Body of pancreas (tissue), 4 donors: ENCODE data around the gene CBX6. TPM values are rescaled to one million over a fixed set of nuclear protein-coding genes. Genes with fewer than 3 reads are reported as not detected.

ENCODE experiments used
- ATAC-seq: fragments of 150-250 bp; one replicate; pipeline ENCODE4 v1.9.1; 2016
- DNase-seq, 4 donors: peaks; one replicate each; pipeline ENCODE4 v3.0.0-alpha.2; 2019
- H3K27ac ChIP-seq, 4 donors: fragments of 200-600 bp; sonication (generic); 1 replicate in 3 of 4; 2 replicates in 1 of 4; pipeline versions ENCODE4 v1.5.1 to v1.6.1; 2016 to 2019; ENCODE audit warnings: mild to moderate bottlenecking in 1 of 4, mixed read lengths in 1 of 4, moderate library complexity in 1 of 4
- H3K27me3 ChIP-seq, 2 donors: fragments of 200-600 bp; sonication (generic); one replicate each; pipeline ENCODE4 v1.6.0; 2016; ENCODE audit warnings: mild to moderate bottlenecking in 1 of 2
- H3K36me3 ChIP-seq, 2 donors: fragments of 200-600 bp; sonication (generic); replicated peaks in 1 of 2; 2 replicates each; pipeline ENCODE4 v1.5.1; 2016; ENCODE audit warnings: low read depth in 2 of 2; ENCODE audit not compliant: insufficient read depth in 1 of 2
- H3K4me1 ChIP-seq: fragments of 200-600 bp; sonication (generic); one replicate; pipeline ENCODE4 v1.6.0; 2016
- H3K4me3 ChIP-seq, 2 donors: fragments of 200-600 bp; sonication (generic); 1 replicate in 1 of 2; 2 replicates in 1 of 2; pipeline ENCODE4 v1.5.1; 2016 to 2019
- H3K9me3 ChIP-seq, 3 donors: fragments of 200-600 bp; sonication (generic); 1 replicate in 2 of 3; 2 replicates in 1 of 3; pipeline ENCODE4 v1.5.1; 2016
- POLR2A ChIP-seq, 3 donors: fragments of 450-650 bp; IDR thresholded peaks; one replicate each; pipeline ENCODE4 v1.6.1; 2016; ENCODE audit warnings: antibody characterized with exemption in 3 of 3, mild to moderate bottlenecking in 2 of 3
- WGBS, 2 donors: methylation state at CpG; one replicate each; pipeline ENCODE4 v1.1.5; 2017; 5-methylcytosine and 5-hydroxymethylcytosine counted together
- intact Hi-C: fragments of 100-400 bp; cut with DNase I; formaldehyde crosslinking; loops from one replicate; pipeline ENCODE4 v1.15.1; 2023
- total RNA-seq, 2 donors: library from RNA; depleted of rRNA; stranded (reverse); fragments of >200 nt; gene quantifications; one replicate each; pipeline ENCODE4 v1.1.0, GENCODE V29; 2016
- TF ChIP-seq, protein P1 (sequence below), 7 experiments: fragments of 450-650 bp in 4 of 7; fragments of 200-600 bp in 3 of 7; sonication (generic) in 3 of 7; IDR thresholded peaks; one replicate each; pipeline ENCODE4 v1.5.1; 2016 to 2019; ENCODE audit warnings: antibody characterized with exemption in 7 of 7

CBX6 gene
- total RNA-seq, 2 donors from 2014 or later, result 32.7 to 45.2 TPM

DNA sequence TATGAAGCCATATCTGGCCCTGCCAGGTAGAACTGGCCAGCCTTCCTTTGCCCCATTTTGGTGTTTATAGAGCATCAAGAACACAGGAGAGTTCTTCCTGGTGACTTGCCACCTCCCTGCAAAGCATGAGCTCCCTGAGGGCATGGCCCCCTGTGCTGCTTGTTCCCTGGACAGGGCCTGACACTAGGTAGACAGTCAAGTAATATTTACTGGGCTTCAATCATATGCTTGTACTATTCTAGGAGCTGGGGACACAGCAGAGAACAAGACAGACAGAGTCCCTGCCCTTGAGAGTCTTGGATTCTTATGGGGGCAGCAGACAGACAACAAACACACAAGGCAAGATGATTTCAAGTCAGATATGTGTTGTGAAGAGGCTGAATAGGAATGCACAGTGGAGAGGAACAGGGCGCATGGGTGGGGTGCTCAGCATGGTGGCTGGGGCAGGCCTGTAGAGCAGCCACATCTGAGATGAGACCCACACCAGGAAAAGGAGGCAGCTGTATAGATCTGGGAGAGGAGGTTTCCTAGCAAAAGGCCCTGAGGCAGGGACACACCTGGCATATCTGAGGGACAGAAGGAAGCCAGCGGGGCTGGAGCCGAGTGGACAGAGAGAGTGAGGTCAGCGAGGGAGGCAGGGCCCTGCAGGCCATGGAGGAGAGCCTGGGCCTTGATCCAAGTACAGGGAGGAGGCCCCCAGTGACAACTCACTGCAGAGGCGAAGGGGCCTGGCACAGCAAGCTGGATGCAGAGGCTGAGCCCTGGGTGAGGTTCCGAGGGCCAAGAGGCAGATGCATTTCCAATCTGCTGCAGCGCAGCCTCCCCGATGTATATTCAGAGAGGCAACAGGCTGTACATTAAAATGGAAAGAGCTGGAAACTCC, 10.2 kb upstream of the CBX6 start:
- TF ChIP-seq, protein P1, sequence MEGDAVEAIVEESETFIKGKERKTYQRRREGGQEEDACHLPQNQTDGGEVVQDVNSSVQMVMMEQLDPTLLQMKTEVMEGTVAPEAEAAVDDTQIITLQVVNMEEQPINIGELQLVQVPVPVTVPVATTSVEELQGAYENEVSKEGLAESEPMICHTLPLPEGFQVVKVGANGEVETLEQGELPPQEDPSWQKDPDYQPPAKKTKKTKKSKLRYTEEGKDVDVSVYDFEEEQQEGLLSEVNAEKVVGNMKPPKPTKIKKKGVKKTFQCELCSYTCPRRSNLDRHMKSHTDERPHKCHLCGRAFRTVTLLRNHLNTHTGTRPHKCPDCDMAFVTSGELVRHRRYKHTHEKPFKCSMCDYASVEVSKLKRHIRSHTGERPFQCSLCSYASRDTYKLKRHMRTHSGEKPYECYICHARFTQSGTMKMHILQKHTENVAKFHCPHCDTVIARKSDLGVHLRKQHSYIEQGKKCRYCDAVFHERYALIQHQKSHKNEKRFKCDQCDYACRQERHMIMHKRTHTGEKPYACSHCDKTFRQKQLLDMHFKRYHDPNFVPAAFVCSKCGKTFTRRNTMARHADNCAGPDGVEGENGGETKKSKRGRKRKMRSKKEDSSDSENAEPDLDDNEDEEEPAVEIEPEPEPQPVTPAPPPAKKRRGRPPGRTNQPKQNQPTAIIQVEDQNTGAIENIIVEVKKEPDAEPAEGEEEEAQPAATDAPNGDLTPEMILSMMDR (IDR thresholded peaks at IDR 0.05), result no peak
- no peak for TF ChIP-seq POLR2A (IDR thresholded peaks at IDR 0.05)
- intact Hi-C loops, result no loop called here
- peak overlapping the region in 3 of 4 donors; percentile 48 to 66 (median 50) for H3K27ac ChIP-seq
- ATAC-seq (peak; percentile 70), DNase-seq (peak in 3 of 4 donors; percentile 53 to 67 (median 59))
- no peaks in the 10 kb centered on the region for H3K36me3 ChIP-seq
- H3K27me3 ChIP-seq, result no peaks in the 10 kb centered on the region
- H3K4me1 ChIP-seq, result peaks cover 25% of the 10 kb centered on the region
- H3K4me3 ChIP-seq, result no peak overlapping the region
- WGBS, 2 donors, result 38 to 39% methylated on average over 8 of the region's 8 CpGs
- no peaks in the 10 kb centered on the region for H3K9me3 ChIP-seq

DNA sequence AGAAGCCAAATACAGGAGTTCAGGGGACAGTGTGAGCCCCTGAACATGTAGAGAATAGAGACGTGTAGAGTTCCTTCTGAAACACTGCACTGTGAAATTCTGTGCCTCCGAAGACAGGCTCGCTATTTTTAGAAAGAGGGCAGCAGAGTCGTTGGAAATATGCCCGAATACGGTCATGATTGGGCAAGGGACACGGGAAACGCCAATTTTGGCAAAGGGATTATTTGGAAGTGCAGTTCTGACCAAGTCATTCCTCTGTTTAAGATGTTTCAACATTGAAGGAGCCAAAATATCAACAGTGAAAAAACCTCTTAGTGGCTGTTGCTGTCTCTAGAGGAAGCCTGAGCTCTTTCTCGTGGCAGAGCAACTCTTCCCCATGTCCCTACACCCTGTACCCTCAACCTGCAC, 9.5 kb upstream of the CBX6 start:
- peaks cover 25% of the 10 kb centered on the region for H3K4me1 ChIP-seq
- no peaks in the 10 kb centered on the region for H3K27me3 ChIP-seq
- no peaks in the 10 kb centered on the region for H3K9me3 ChIP-seq
- TF ChIP-seq, protein P1 (IDR thresholded peaks at IDR 0.05), result peak in 4 of 7 experiments; percentile 28 to 40 (median 32)
- no peak for TF ChIP-seq POLR2A (IDR thresholded peaks at IDR 0.05)
- no peaks in the 10 kb centered on the region for H3K36me3 ChIP-seq
- peak overlapping the region in 3 of 4 donors; percentile 48 to 66 (median 50) for H3K27ac ChIP-seq
- WGBS, 2 donors, result 9 to 16% methylated on average over 9 of the region's 9 CpGs
- peak; percentile 59 to 75 (median 69) for DNase-seq
- intact Hi-C loops, result no loop called here
- ATAC-seq, result peak; percentile 72
- no peak overlapping the region for H3K4me3 ChIP-seq

DNA sequence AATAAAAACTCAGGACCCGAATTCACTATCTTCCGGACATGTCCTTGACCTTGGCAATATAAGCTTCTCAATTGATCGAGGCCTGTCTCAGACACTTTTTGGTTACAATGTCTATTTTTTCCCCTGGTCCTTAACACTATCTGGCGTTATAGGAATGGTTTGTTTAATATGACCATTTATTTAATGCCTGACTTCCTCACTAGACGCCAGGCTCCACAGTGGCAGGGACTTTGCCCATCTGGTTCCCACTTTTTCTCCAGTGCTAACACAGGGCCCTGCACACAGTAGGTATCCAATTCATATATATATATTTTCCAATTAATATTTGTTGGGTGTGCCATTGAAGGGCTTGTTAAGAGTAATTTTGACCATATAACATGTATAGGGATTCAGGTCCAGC, 7.9 kb upstream of the CBX6 start:
- no peak overlapping the region for H3K27ac ChIP-seq
- H3K4me3 ChIP-seq, result no peak overlapping the region
- no peaks in the 10 kb centered on the region for H3K27me3 ChIP-seq
- ATAC-seq (no peak), DNase-seq (no peak)
- no peaks in the 10 kb centered on the region for H3K9me3 ChIP-seq
- TF ChIP-seq, protein P1 (IDR thresholded peaks at IDR 0.05), result no peak
- no peak for TF ChIP-seq POLR2A (IDR thresholded peaks at IDR 0.05)
- WGBS, 2 donors, result 50 to 56% methylated on average over 5 of the region's 5 CpGs
- intact Hi-C loops, result loop anchor here (5.0 kb wide), 1 partner anchor 37 kb away; no protein-coding TSS in a partner anchor
- H3K4me1 ChIP-seq, result peaks cover 25% of the 10 kb centered on the region
- H3K36me3 ChIP-seq, result no peaks in the 10 kb centered on the region

DNA sequence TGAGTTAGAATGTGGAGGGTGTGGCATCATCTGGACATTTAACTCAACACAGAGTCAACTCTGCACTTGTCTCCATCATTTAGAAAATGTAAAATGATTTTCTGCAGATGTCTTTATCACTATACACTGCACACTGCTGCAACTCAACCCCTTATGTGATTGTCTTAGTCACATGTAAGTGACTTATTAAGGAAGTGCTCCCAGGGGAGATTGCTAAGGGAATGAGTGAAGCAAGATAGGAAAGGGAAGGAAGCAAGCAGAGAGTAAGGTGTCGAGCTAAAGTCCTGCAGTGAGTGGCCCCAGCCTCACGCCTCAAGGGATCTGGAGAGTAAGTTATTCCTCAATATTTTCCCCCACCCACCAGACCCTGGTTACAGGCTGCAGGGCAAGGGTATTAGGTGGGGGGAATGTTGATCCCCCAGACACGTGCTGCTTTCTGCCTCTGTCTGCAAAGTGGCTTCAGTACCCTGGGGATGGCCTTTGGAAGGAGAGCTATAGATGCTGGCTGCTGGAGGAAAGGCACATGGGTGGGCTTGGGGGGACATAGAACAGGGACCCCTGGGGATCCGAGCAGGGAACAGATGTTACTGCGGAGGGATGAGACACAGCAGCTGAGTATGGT, 7.2 kb upstream of the CBX6 start:
- H3K27me3 ChIP-seq, result no peaks in the 10 kb centered on the region
- intact Hi-C loops, result loop anchor here (5.0 kb wide), 1 partner anchor 38 kb away; no protein-coding TSS in a partner anchor
- no peaks in the 10 kb centered on the region for H3K36me3 ChIP-seq
- H3K4me3 ChIP-seq, result no peak overlapping the region
- no peaks in the 10 kb centered on the region for H3K9me3 ChIP-seq
- TF ChIP-seq POLR2A (IDR thresholded peaks at IDR 0.05), result no peak
- TF ChIP-seq, protein P1 (IDR thresholded peaks at IDR 0.05), result no peak
- ATAC-seq (no peak), DNase-seq (no peak)
- H3K4me1 ChIP-seq, result peaks cover 25% of the 10 kb centered on the region
- WGBS, 2 donors, result 82 to 83% methylated on average over 5 of the region's 5 CpGs
- H3K27ac ChIP-seq, result no peak overlapping the region
